K562 (cell line): ENCODE results near the gene PDE6D. TPM values are rescaled to one million over a fixed set of nuclear protein-coding genes. Genes with fewer than 3 reads are reported as not detected.

Experiments used
- HEY1 ChIP-seq: fragments of 250-450 bp; sonication (Bioruptor Pico); IDR thresholded peaks from 2 replicates; pipeline ENCODE4 v1.5.0; 2020; ENCODE audit warnings: mild to moderate bottlenecking, moderate library complexity, borderline replicate concordance
- RBM17 ChIP-seq: fragments of 200-400 bp; formaldehyde crosslinking; IDR thresholded peaks from 2 replicates; pipeline ENCODE4 v1.6.1; 2017; ENCODE audit warnings: low read depth, mild to moderate bottlenecking, low read length, borderline replicate concordance
- SMARCC2 ChIP-seq: fragments of 450-650 bp; IDR thresholded peaks from 2 replicates; pipeline ENCODE4 v1.6.1; 2017; ENCODE audit warnings: antibody characterized with exemption, moderate library complexity, mild to moderate bottlenecking, low read depth
- SMC3 ChIP-seq: conservative IDR thresholded peaks from 2 replicates; pipeline ENCODE4 v1.6.1; 2011; ENCODE audit warnings: low read depth, low read length, improper control_type of control experiment; ENCODE audit not compliant: insufficient read depth
- THAP7 ChIP-seq: fragments of 250-450 bp; sonication (Bioruptor Pico); IDR thresholded peaks from 2 replicates; pipeline ENCODE4 v1.5.0; 2021
- TRIM24 ChIP-seq, 2 experiments: fragments of 450-650 bp; IDR thresholded peaks; 2 replicates each; pipeline ENCODE4 v1.6.1; 2016
- ZNF175 ChIP-seq: fragments of 200-800 bp; sonication (Bioruptor generic); IDR thresholded peaks from 2 replicates; pipeline ENCODE4 v1.6.1; 2016; ENCODE audit warnings: low read depth, mild to moderate bottlenecking, missing genetic modification characterization, missing compliant biosample characterization
- ZNF232 ChIP-seq: sonication (generic); formaldehyde crosslinking; IDR thresholded peaks from 2 replicates; pipeline ENCODE4 v1.8.0; 2022; ENCODE audit warnings: mild to moderate bottlenecking, missing genetic modification reagents
- ZNF398 ChIP-seq: fragments of 250-450 bp; sonication (Bioruptor Pico); IDR thresholded peaks from 2 replicates; pipeline ENCODE4 v1.8.0; 2021; ENCODE audit warnings: moderate library complexity, mild to moderate bottlenecking, inconsistent platforms
- ZNF431 ChIP-seq: sonication (generic); formaldehyde crosslinking; IDR thresholded peaks from 2 replicates; pipeline ENCODE4 v1.8.0; 2022; ENCODE audit warnings: mild to moderate bottlenecking, missing genetic modification reagents
- polyA plus RNA-seq, 8 experiments: library from polyadenylated mRNA; depleted of rRNA in 4 of 8; stranded (reverse) in 5 of 8; unstranded in 3 of 8; fragments of >200 nt; fragmentation: Nextera tagmentation in 2 of 8; fragmentation: Illumina TruSeq in 1 of 8; extraction: Ambion mirVana in 2 of 8; extraction: Trizol in 1 of 8; gene quantifications; 2 replicates each; pipeline versions ENCODE4 v1.2.1 to v1.2.3, GENCODE V29; 2011 to 2014; ENCODE audit warnings: inconsistent platforms in 1 of 8, missing spikeins in 1 of 8
- total RNA-seq, 7 experiments: library from RNA; depleted of rRNA in 6 of 7; stranded (reverse); fragments of >200 nt in 6 of 7; fragmentation: Illumina TruSeq in 2 of 7; extraction: Trizol in 2 of 7; gene quantifications; 2 replicates each; pipeline versions ENCODE4 v1.2.1 to v1.2.3, GENCODE V29; 2011 to 2021; ENCODE audit warnings: low replicate concordance in 1 of 7
- TF ChIP-seq, protein P1 (sequence below): sonication (generic); formaldehyde crosslinking; IDR thresholded peaks from 2 replicates; pipeline ENCODE4 v1.8.0; 2022; ENCODE audit warnings: mild to moderate bottlenecking, missing genetic modification reagents, borderline replicate concordance
- TF ChIP-seq, protein P2 (sequence below), 2 experiments: fragments of 450-650 bp in 1 of 2; sonication (generic) in 1 of 2; formaldehyde crosslinking in 1 of 2; IDR thresholded peaks; 2 replicates each; pipeline versions ENCODE4 v1.7.1 to v1.9.0; 2016 to 2022; ENCODE audit warnings: inconsistent platforms in 1 of 2, mild to moderate bottlenecking in 1 of 2, missing genetic modification reagents in 1 of 2

The PDE6D gene
- total and polyA plus RNA-seq, 9 of the 15 experiments (the other 6 are each of a cell fraction or from before 2014, with no cell fraction given), result 0.65 to 11.6 (median 7.0) TPM

DNA sequence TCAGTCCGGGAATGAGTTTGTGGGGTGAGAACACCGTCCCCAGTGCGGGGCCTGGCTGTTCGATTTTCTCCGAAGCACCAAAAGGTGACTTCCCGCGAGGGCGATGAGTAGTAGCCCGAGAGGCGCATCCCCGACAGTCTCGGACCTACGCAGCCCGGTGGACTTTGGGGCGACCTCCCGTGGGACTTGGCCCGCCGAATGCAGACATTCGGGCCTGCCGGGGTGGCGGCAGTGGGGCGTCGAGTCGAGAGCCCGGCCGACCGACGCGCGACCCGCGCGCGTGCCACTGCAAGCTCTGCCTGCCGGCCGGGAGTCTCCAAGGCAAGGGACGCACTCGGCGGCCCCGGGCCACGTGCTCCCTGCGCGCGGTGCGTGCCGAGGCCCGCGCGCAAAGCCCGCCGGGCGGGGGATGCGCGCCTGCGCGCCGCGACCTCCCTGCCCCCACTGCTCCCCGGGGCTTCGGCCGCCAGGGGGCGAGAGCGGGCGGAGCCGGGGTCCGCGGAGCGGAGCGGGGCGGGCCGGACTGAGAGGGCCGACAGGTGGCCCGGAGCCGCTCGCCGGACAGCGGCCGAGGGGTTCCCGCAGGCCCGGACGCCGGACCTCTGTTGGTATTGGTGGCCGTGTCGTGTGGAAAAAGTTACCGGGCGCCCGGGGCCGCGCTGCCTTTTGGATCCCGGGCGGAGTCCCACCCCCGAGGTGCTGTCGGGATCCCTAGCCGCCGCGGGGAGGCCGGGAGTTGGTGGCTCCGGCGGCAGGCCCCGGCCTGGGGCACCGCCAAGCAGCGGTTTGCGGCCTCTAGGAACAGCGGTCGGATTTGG, 70.9 kb downstream of the PDE6D start (continued):
- TF ChIP-seq SMARCC2 (no peak), TRIM24 (IDR thresholded peaks at IDR 0.05) (no peak), ZNF431 (CRISPR knock-in tag) (peak; percentile 70; the same call in 1 of the 2 replicates), ZNF232 (CRISPR knock-in tag) (no peak), RBM17 (no peak), ZNF398 (CRISPR knock-in tag) (no peak), ZNF175 (CRISPR knock-in tag) (peak; percentile 48; the same call in 1 of the 2 replicates), THAP7 (CRISPR knock-in tag) (no peak), HEY1 (no peak), SMC3 (no peak)
- TF ChIP-seq, protein P1, sequence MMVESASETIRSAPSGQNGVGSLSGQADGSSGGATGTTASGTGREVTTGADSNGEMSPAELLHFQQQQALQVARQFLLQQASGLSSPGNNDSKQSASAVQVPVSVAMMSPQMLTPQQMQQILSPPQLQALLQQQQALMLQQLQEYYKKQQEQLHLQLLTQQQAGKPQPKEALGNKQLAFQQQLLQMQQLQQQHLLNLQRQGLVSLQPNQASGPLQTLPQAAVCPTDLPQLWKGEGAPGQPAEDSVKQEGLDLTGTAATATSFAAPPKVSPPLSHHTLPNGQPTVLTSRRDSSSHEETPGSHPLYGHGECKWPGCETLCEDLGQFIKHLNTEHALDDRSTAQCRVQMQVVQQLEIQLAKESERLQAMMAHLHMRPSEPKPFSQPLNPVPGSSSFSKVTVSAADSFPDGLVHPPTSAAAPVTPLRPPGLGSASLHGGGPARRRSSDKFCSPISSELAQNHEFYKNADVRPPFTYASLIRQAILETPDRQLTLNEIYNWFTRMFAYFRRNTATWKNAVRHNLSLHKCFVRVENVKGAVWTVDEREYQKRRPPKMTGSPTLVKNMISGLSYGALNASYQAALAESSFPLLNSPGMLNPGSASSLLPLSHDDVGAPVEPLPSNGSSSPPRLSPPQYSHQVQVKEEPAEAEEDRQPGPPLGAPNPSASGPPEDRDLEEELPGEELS (CRISPR knock-in tag), result no peak
- TF ChIP-seq, protein P2, sequence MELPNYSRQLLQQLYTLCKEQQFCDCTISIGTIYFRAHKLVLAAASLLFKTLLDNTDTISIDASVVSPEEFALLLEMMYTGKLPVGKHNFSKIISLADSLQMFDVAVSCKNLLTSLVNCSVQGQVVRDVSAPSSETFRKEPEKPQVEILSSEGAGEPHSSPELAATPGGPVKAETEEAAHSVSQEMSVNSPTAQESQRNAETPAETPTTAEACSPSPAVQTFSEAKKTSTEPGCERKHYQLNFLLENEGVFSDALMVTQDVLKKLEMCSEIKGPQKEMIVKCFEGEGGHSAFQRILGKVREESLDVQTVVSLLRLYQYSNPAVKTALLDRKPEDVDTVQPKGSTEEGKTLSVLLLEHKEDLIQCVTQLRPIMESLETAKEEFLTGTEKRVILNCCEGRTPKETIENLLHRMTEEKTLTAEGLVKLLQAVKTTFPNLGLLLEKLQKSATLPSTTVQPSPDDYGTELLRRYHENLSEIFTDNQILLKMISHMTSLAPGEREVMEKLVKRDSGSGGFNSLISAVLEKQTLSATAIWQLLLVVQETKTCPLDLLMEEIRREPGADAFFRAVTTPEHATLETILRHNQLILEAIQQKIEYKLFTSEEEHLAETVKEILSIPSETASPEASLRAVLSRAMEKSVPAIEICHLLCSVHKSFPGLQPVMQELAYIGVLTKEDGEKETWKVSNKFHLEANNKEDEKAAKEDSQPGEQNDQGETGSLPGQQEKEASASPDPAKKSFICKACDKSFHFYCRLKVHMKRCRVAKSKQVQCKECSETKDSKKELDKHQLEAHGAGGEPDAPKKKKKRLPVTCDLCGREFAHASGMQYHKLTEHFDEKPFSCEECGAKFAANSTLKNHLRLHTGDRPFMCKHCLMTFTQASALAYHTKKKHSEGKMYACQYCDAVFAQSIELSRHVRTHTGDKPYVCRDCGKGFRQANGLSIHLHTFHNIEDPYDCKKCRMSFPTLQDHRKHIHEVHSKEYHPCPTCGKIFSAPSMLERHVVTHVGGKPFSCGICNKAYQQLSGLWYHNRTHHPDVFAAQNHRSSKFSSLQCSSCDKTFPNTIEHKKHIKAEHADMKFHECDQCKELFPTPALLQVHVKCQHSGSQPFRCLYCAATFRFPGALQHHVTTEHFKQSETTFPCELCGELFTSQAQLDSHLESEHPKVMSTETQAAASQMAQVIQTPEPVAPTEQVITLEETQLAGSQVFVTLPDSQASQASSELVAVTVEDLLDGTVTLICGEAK (IDR thresholded peaks at IDR 0.05), result no peak
- TF ChIP-seq, protein P2 (CRISPR knock-in tag; IDR thresholded peaks at IDR 0.05), result no peak
